ENCODE measurements around the gene CENPO.

The CENPO gene

DNA sequence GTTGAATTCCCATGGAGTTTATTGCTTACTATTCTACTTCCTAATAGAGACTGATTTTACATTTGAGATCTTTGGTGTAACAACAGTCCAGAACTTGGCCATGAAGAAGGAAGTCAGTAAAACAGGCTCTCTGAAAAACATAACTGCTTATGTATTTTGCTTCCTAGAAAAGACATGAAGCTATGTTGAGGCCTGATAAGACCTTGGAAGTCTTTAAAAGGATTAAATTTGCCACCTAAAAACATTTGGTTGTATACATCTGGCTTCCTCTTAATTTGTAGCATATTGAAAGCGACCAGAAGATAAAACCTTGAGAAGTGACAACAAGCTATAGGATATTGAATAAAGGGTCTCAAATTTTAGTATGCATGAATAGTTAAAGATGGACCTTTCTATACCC lies 36.4 kb upstream of the CENPO start:
- Histone ChIP-seq H3K4me3 (replicated peaks; ENCODE audit: insufficient read depth, low read length) (no peak overlapping the region), H3K27me3 (ENCODE audit: insufficient read depth, poor library complexity, severe bottlenecking) (no peaks in the 10 kb centered on the region), H3K27ac (replicated peaks) (no peak overlapping the region)
- TF ChIP-seq POLR2AphosphoS5 (IDR thresholded peaks at IDR 0.05; ENCODE audit: low read depth), result no peak
- no peak for TF ChIP-seq SPI1 (IDR thresholded peaks at IDR 0.05; ENCODE audit: borderline replicate concordance, low read depth)
- no peak for TF ChIP-seq GABPA (IDR thresholded peaks at IDR 0.05; ENCODE audit: low read depth)
- TF ChIP-seq, protein P1, sequence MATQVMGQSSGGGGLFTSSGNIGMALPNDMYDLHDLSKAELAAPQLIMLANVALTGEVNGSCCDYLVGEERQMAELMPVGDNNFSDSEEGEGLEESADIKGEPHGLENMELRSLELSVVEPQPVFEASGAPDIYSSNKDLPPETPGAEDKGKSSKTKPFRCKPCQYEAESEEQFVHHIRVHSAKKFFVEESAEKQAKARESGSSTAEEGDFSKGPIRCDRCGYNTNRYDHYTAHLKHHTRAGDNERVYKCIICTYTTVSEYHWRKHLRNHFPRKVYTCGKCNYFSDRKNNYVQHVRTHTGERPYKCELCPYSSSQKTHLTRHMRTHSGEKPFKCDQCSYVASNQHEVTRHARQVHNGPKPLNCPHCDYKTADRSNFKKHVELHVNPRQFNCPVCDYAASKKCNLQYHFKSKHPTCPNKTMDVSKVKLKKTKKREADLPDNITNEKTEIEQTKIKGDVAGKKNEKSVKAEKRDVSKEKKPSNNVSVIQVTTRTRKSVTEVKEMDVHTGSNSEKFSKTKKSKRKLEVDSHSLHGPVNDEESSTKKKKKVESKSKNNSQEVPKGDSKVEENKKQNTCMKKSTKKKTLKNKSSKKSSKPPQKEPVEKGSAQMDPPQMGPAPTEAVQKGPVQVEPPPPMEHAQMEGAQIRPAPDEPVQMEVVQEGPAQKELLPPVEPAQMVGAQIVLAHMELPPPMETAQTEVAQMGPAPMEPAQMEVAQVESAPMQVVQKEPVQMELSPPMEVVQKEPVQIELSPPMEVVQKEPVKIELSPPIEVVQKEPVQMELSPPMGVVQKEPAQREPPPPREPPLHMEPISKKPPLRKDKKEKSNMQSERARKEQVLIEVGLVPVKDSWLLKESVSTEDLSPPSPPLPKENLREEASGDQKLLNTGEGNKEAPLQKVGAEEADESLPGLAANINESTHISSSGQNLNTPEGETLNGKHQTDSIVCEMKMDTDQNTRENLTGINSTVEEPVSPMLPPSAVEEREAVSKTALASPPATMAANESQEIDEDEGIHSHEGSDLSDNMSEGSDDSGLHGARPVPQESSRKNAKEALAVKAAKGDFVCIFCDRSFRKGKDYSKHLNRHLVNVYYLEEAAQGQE (IDR thresholded peaks at IDR 0.05; ENCODE audit: insufficient replicate concordance, low read depth), result no peak
- TF ChIP-seq, protein P2, sequence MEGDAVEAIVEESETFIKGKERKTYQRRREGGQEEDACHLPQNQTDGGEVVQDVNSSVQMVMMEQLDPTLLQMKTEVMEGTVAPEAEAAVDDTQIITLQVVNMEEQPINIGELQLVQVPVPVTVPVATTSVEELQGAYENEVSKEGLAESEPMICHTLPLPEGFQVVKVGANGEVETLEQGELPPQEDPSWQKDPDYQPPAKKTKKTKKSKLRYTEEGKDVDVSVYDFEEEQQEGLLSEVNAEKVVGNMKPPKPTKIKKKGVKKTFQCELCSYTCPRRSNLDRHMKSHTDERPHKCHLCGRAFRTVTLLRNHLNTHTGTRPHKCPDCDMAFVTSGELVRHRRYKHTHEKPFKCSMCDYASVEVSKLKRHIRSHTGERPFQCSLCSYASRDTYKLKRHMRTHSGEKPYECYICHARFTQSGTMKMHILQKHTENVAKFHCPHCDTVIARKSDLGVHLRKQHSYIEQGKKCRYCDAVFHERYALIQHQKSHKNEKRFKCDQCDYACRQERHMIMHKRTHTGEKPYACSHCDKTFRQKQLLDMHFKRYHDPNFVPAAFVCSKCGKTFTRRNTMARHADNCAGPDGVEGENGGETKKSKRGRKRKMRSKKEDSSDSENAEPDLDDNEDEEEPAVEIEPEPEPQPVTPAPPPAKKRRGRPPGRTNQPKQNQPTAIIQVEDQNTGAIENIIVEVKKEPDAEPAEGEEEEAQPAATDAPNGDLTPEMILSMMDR (IDR thresholded peaks at IDR 0.05; ENCODE audit: insufficient read depth, low read length), result no peak
- DNase-seq (ENCODE audit: low read depth in 1 of 2, low spot score in 1 of 2), result no peak

GRCh38 chr2:24761866-24762265 lies 31.4 kb upstream of the CENPO start:
- Histone ChIP-seq H3K27ac (replicated peaks) (no peak overlapping the region), H3K4me3 (replicated peaks; ENCODE audit: insufficient read depth, low read length) (no peak overlapping the region), H3K27me3 (ENCODE audit: insufficient read depth, poor library complexity, severe bottlenecking) (no peaks in the 10 kb centered on the region)
- TF ChIP-seq, protein P1 (IDR thresholded peaks at IDR 0.05; ENCODE audit: insufficient replicate concordance, low read depth), result no peak
- TF ChIP-seq GABPA (IDR thresholded peaks at IDR 0.05; ENCODE audit: low read depth) (no peak), SPI1 (IDR thresholded peaks at IDR 0.05; ENCODE audit: borderline replicate concordance, low read depth) (no peak), POLR2AphosphoS5 (IDR thresholded peaks at IDR 0.05; ENCODE audit: low read depth) (no peak)
- TF ChIP-seq, protein P2 (IDR thresholded peaks at IDR 0.05; ENCODE audit: insufficient read depth, low read length), result no peak
- DNase-seq (ENCODE audit: low read depth in 1 of 2, low spot score in 1 of 2), result no peak

- DNase-seq (ENCODE audit: low read depth in 1 of 2, low spot score in 1 of 2), result no peak
- Histone ChIP-seq H3K27ac (replicated peaks) (no peak overlapping the region), H3K4me3 (replicated peaks; ENCODE audit: insufficient read depth, low read length) (no peak overlapping the region), H3K27me3 (ENCODE audit: insufficient read depth, poor library complexity, severe bottlenecking) (no peaks in the 10 kb centered on the region)
- TF ChIP-seq, protein P1 (IDR thresholded peaks at IDR 0.05; ENCODE audit: insufficient replicate concordance, low read depth), result no peak
- TF ChIP-seq, protein P2 (IDR thresholded peaks at IDR 0.05; ENCODE audit: insufficient read depth, low read length), result no peak
- no peak for TF ChIP-seq GABPA (IDR thresholded peaks at IDR 0.05; ENCODE audit: low read depth)
- no peak for TF ChIP-seq POLR2AphosphoS5 (IDR thresholded peaks at IDR 0.05; ENCODE audit: low read depth)
- TF ChIP-seq SPI1 (IDR thresholded peaks at IDR 0.05; ENCODE audit: borderline replicate concordance, low read depth), result no peak
Measured at GRCh38 chr2:24762518-24762917, 30.7 kb upstream of the CENPO start.
